ENCODE measurements around the gene HACD2. TPM values are rescaled to one million over a fixed set of nuclear protein-coding genes. Genes with fewer than 3 reads are reported as not detected.

HACD2 gene
- total RNA-seq, 4 donors from 2014 or later: 11.9 to 70.5 (median 48.2) TPM

DNA sequence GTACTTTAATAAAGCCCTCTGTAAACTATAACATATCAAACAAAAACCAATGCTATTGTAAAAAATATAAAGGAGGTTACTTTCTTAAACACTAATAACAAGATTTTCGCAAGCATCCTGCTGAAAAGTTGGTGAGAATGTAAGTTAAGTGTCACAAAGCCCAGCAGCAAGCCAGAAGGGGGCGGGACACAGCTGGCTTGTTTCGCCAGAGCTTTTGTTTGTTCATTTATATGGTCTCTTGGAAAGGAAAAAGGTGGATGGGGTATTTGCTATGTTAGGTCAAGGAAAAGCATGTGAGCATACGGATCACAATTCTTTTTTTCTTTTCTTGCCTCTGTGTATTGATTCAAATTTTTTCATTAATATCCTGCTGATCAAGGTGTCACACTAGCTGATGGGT, 59.9 kb downstream of the HACD2 start:
- Histone ChIP-seq H3K4me1 (peaks cover 0 to 12% (median 0%) of the 10 kb centered on the region in 4 donors), H3K27ac (no peak overlapping the region), H3K27me3 (no peaks in the 10 kb centered on the region), H3K9me3 (no peaks in the 10 kb centered on the region), H3K4me3 (no peak overlapping the region), H3K36me3 (peaks cover 0 to 14% (median 4%) of the 10 kb centered on the region in 4 donors)
- DNase-seq: no peak
- WGBS, 2 donors (ENCODE audit: low coverage in 1 of 2): 62 to 70% methylated on average over 4 of the region's 4 CpGs
- TF ChIP-seq EP300 (IDR thresholded peaks at IDR 0.05; ENCODE audit: low read depth) (no peak), POLR2A (IDR thresholded peaks at IDR 0.05) (no peak), POLR2AphosphoS5 (IDR thresholded peaks at IDR 0.05) (no peak)
- TF ChIP-seq, protein P1, sequence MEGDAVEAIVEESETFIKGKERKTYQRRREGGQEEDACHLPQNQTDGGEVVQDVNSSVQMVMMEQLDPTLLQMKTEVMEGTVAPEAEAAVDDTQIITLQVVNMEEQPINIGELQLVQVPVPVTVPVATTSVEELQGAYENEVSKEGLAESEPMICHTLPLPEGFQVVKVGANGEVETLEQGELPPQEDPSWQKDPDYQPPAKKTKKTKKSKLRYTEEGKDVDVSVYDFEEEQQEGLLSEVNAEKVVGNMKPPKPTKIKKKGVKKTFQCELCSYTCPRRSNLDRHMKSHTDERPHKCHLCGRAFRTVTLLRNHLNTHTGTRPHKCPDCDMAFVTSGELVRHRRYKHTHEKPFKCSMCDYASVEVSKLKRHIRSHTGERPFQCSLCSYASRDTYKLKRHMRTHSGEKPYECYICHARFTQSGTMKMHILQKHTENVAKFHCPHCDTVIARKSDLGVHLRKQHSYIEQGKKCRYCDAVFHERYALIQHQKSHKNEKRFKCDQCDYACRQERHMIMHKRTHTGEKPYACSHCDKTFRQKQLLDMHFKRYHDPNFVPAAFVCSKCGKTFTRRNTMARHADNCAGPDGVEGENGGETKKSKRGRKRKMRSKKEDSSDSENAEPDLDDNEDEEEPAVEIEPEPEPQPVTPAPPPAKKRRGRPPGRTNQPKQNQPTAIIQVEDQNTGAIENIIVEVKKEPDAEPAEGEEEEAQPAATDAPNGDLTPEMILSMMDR (IDR thresholded peaks at IDR 0.05): no peak
- intact Hi-C loops (cut with DNase I; ENCODE audit: low total_unique reads): no loop called here
- in situ Hi-C loops (cut with MboI; ENCODE audit: low pct_ligation_motif_present in 1 of 4, low pct_unique_long_range_greater_than_20kb in 1 of 4, low sequenced_read_pairs in 3 of 4): no loop called here

- Histone ChIP-seq H3K4me1 (peaks cover 0 to 12% (median 0%) of the 10 kb centered on the region in 4 donors), H3K9me3 (no peaks in the 10 kb centered on the region), H3K4me3 (no peak overlapping the region), H3K36me3 (peaks cover 0 to 9% (median 4%) of the 10 kb centered on the region in 4 donors), H3K27me3 (no peaks in the 10 kb centered on the region), H3K27ac (peak overlapping the region in 1 of 4 donors; percentile 17)
- no peak for DNase-seq
- in situ Hi-C loops (cut with MboI; ENCODE audit: low pct_ligation_motif_present in 1 of 4, low pct_unique_long_range_greater_than_20kb in 1 of 4, low sequenced_read_pairs in 3 of 4) (no loop called here), intact Hi-C loops (cut with DNase I; ENCODE audit: low total_unique reads) (no loop called here)
- TF ChIP-seq, protein P1 (IDR thresholded peaks at IDR 0.05): no peak
- TF ChIP-seq POLR2A (IDR thresholded peaks at IDR 0.05) (no peak), EP300 (IDR thresholded peaks at IDR 0.05; ENCODE audit: low read depth) (no peak)
- WGBS, 2 donors (ENCODE audit: low coverage in 1 of 2): 79 to 91% methylated on average over 7 to 11 of the region's 11 CpGs
Measured at GRCh38 chr3:123523023-123523412, 61.8 kb downstream of the HACD2 start.

GRCh38 chr3:123522320-123523022, 62.4 kb downstream of the HACD2 start:
- peak overlapping the region in 1 of 4 donors; percentile 18 for H3K27ac ChIP-seq
- WGBS, 2 donors (ENCODE audit: low coverage in 1 of 2): 91 to 100% methylated on average over 2 to 4 of the region's 4 CpGs
- H3K9me3 ChIP-seq: no peaks in the 10 kb centered on the region
- H3K4me3 ChIP-seq: no peak overlapping the region
- no peaks in the 10 kb centered on the region for H3K27me3 ChIP-seq
- intact Hi-C loops (cut with DNase I; ENCODE audit: low total_unique reads): no loop called here
- peaks cover 0 to 12% (median 0%) of the 10 kb centered on the region in 4 donors for H3K4me1 ChIP-seq
- TF ChIP-seq, protein P1 (IDR thresholded peaks at IDR 0.05): no peak
- TF ChIP-seq EP300 (IDR thresholded peaks at IDR 0.05; ENCODE audit: low read depth) (no peak), POLR2A (IDR thresholded peaks at IDR 0.05) (no peak), POLR2AphosphoS5 (IDR thresholded peaks at IDR 0.05) (no peak)
- in situ Hi-C loops (cut with MboI; ENCODE audit: low pct_ligation_motif_present in 1 of 4, low pct_unique_long_range_greater_than_20kb in 1 of 4, low sequenced_read_pairs in 3 of 4): no loop called here
- H3K36me3 ChIP-seq: peaks cover 0 to 5% (median 2%) of the 10 kb centered on the region in 4 donors
- DNase-seq: no peak

DNA sequence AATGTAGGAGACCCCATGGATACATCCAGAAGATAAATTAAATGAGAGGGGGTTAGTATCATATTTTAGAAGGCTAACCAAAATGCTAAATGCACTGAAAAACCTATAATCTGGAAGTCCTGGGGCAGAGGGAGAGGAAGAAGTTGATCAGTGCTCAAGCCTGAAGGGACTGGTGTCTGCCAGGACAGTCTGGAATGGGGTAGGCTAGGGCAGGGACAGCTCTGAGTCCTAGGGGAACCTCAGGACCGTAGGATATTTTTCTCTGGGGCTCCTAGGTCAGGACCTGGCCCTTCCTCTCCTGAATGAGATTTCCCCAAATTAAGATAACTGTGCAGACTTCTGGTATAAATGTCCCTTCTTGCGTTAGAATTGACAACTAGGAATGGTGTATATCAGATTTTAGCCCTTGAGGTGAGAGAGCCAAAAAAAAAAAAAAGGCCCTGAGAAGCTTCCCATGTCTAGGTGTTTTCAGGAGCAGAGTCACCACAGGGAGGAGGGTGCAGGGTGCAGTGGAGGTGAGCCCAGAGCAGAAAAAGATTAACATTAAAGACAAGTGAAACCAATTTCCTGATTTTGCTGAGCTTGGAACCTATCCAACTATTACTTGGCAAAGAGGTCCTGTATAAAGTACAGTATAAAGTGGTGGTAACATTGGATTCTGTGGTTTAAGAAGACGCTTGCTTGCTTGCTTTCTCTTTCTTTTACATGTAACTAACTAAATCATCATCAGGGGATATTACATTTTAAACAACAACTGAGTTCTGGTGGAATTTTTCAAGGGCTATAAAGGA, 63.5 kb downstream of the HACD2 start:
- Histone ChIP-seq H3K27ac (no peak overlapping the region), H3K9me3 (no peaks in the 10 kb centered on the region), H3K27me3 (no peaks in the 10 kb centered on the region), H3K4me3 (no peak overlapping the region), H3K4me1 (peaks cover 0 to 12% (median 0%) of the 10 kb centered on the region in 4 donors), H3K36me3 (peaks cover 0 to 4% (median 2%) of the 10 kb centered on the region in 4 donors)
- WGBS, 2 donors (ENCODE audit: low coverage in 1 of 2): 68 to 78% methylated on average over 3 of the region's 3 CpGs
- DNase-seq: no peak
- TF ChIP-seq POLR2AphosphoS5 (IDR thresholded peaks at IDR 0.05): no peak
- no peak for TF ChIP-seq EP300 (IDR thresholded peaks at IDR 0.05; ENCODE audit: low read depth)
- TF ChIP-seq POLR2A (IDR thresholded peaks at IDR 0.05): no peak
- TF ChIP-seq, protein P1 (IDR thresholded peaks at IDR 0.05): no peak
- intact Hi-C loops (cut with DNase I; ENCODE audit: low total_unique reads) (no loop called here), in situ Hi-C loops (cut with MboI; ENCODE audit: low pct_ligation_motif_present in 1 of 4, low pct_unique_long_range_greater_than_20kb in 1 of 4, low sequenced_read_pairs in 3 of 4) (no loop called here)
